ENCODE results near the gene CHIC2.

GRCh38 chr4:54092405-54093323 is 28.3 kb upstream of the CHIC2 start:
- no peak for TF ChIP-seq CTCF (IDR thresholded peaks at IDR 0.05)
- TF ChIP-seq POLR2A (IDR thresholded peaks at IDR 0.05): no peak
